ENCODE measurements around the gene WDR4. TPM values are rescaled to one million over a fixed set of nuclear protein-coding genes. Genes with fewer than 3 reads are reported as not detected.

WDR4 gene
- total and polyA plus RNA-seq, 10 of the 15 experiments (the other 5 are each of a cell fraction or from before 2014, with no cell fraction given): 2.1 to 45.3 (median 18.7) TPM

GRCh38 chr21:42854246-42855010, 24.9 kb downstream of the WDR4 start:
- POLR2A ChIA-PET: no interaction called here
- FAIRE-seq: no peak
- CTCF ChIA-PET: interaction anchor here (1.4 kb wide), 1 partner anchor 261 kb away, joined by 4 read pairs; no protein-coding TSS in a partner anchor
- in situ Hi-C loops (cut with MboI): no loop called here
- Histone ChIP-seq H4K20me1 (ENCODE audit: control insufficient read depth, insufficient read depth) (no peaks in the 10 kb centered on the region), H3K9me3 (replicated peaks; ENCODE audit: control insufficient read depth, insufficient read depth, low read length) (no peaks in the 10 kb centered on the region), H3K4me3 (no peak overlapping the region), H3K36me3 (ENCODE audit: control insufficient read depth in 2 of 2, insufficient read depth in 2 of 2, low read length in 1 of 2) (peaks cover 34 to 69% of the 10 kb centered on the region in 2 experiments), H2AFZ (ENCODE audit: control insufficient read depth, low read depth, low read length) (no peak overlapping the region), H3K4me2 (ENCODE audit: control insufficient read depth, insufficient read depth) (no peak overlapping the region), H3K79me2 (ENCODE audit: control insufficient read depth, insufficient read depth, low read length) (no peaks in the 10 kb centered on the region; the same call in 1 of the 2 replicates), H3K27ac (ENCODE audit: control insufficient read depth, insufficient read depth) (no peak overlapping the region), H3K9ac (ENCODE audit: control insufficient read depth, insufficient read depth, low read length) (no peak overlapping the region), H3K27me3 (replicated peaks in 1 of 2; ENCODE audit: control insufficient read depth in 2 of 2, insufficient read depth in 2 of 2, low read length in 1 of 2) (no peaks in the 10 kb centered on the region), H3K4me1 (ENCODE audit: control insufficient read depth, insufficient read depth, low read length) (no peaks in the 10 kb centered on the region)
- RAD21 ChIA-PET (ENCODE audit: unreplicated experiment): no interaction called here
- intact Hi-C loops (cut with micrococcal nuclease; ENCODE audit: unreplicated experiment): no loop called here
- WGBS (ENCODE audit: insufficient coverage, insufficient replicate concordance, low lambda C conversion rate, missing lambda C conversion rate): 97% methylated on average over 27 of the region's 28 CpGs
- no peak for ATAC-seq
- no TSS peak for BruUV-seq (replicated peaks)
- no peak for DNase-seq (ENCODE audit: low read depth, low spot score)
- SMC1A ChIA-PET (ENCODE audit: uncharacterized antibody, unreplicated experiment): no interaction called here
- no peak for TF ChIP-seq HDAC2 (IDR thresholded peaks at IDR 0.05)
- TF ChIP-seq SMARCA5 (IDR thresholded peaks at IDR 0.05): no peak
- no peak for TF ChIP-seq BMI1 (IDR thresholded peaks at IDR 0.05; ENCODE audit: borderline replicate concordance)
- no peak for TF ChIP-seq SKIL (IDR thresholded peaks at IDR 0.05; ENCODE audit: low read depth, poor library complexity, severe bottlenecking)
- TF ChIP-seq KDM1A (IDR thresholded peaks at IDR 0.05; ENCODE audit: borderline replicate concordance): no peak
- no peak for TF ChIP-seq ZBED1 (IDR thresholded peaks at IDR 0.05; ENCODE audit: borderline replicate concordance)
- no peak for TF ChIP-seq CUX1 (IDR thresholded peaks at IDR 0.05; ENCODE audit: insufficient replicate concordance, low read depth, low read length)
- TF ChIP-seq USF2 (IDR thresholded peaks at IDR 0.05; ENCODE audit: borderline replicate concordance, low read depth, low read length): no peak
- no peak for TF ChIP-seq E2F4 (IDR thresholded peaks at IDR 0.05; ENCODE audit: low read depth, low read length)
- no peak for TF ChIP-seq FOXK2 (IDR thresholded peaks at IDR 0.05)
